Measurements from ENCODE around the gene PGM5.
"Not testable (repeated sequence)": the region's sequence is repeated elsewhere in the genome, so short reads cannot be mapped to it uniquely, and the experiment has no call there.

- not testable (repeated sequence) for TF ChIP-seq CTCF (IDR thresholded peaks at IDR 0.05; ENCODE audit: insufficient read depth, low read length, poor library complexity, severe bottlenecking); EZH2phosphoT487 (conservative IDR thresholded peaks at IDR 0.05; ENCODE audit: low read length)
Observed at GRCh38 chr9:68357119-68357714, 806 bp downstream of the PGM5 start.
